Fibroblast of pulmonary artery (primary cell): Measurements from ENCODE around the gene CAMK1D.
"Not testable (repeated sequence)": the region's sequence is repeated elsewhere in the genome, so short reads cannot be mapped to it uniquely, and the experiment has no call there.

Experiments
- DNase-seq: peaks from one replicate; pipeline ENCODE4 v3.0.0-alpha.2; 2010; ENCODE audit warnings: low read depth
- H3K4me3 ChIP-seq: replicated peaks from 2 replicates; pipeline ENCODE4 v1.5.1; 2011; ENCODE audit warnings: low read depth, mild to moderate bottlenecking, control low read depth, low read length, moderate library complexity
- CTCF ChIP-seq: IDR thresholded peaks from 2 replicates; pipeline ENCODE4 v1.5.1; 2011; ENCODE audit warnings: mild to moderate bottlenecking, control low read depth, low read length, inconsistent platforms; ENCODE audit errors: missing control alignments

Gene CAMK1D

GRCh38 chr10:12538491-12538995, 189.2 kb downstream of the CAMK1D start:
- no peak overlapping the region for H3K4me3 ChIP-seq
- no peak for TF ChIP-seq CTCF
- DNase-seq, result no peak

- DNase-seq, result no peak
- H3K4me3 ChIP-seq, result no peak overlapping the region
- TF ChIP-seq CTCF, result no peak
Observed at GRCh38 chr10:12539350-12540164, 190.2 kb downstream of the CAMK1D start.

GRCh38 chr10:12540341-12540781, 191.0 kb downstream of the CAMK1D start:
- H3K4me3 ChIP-seq, result no peak overlapping the region
- TF ChIP-seq CTCF, result no peak
- DNase-seq, result no peak

GRCh38 chr10:12541446-12542067, 192.2 kb downstream of the CAMK1D start:
- H3K4me3 ChIP-seq, result no peak overlapping the region
- DNase-seq, result no peak
- TF ChIP-seq CTCF, result no peak

GRCh38 chr10:12542133-12542670, 192.9 kb downstream of the CAMK1D start:
- no peak overlapping the region for H3K4me3 ChIP-seq
- DNase-seq, result no peak
- TF ChIP-seq CTCF, result no peak

GRCh38 chr10:12543589-12543988, 194.2 kb downstream of the CAMK1D start:
- no peak for DNase-seq
- no peak for TF ChIP-seq CTCF
- no peak overlapping the region for H3K4me3 ChIP-seq

GRCh38 chr10:12546160-12546802, 196.9 kb downstream of the CAMK1D start:
- not testable (repeated sequence) for DNase-seq, H3K4me3 ChIP-seq
